CD4-positive, alpha-beta T cell treated with Interleukin-15 for 4 hours (primary cell): Measurements from ENCODE around the gene AIFM1.

Source experiments
- DNase-seq: peaks from one replicate; pipeline ENCODE4 v3.0.0-alpha.2; 2020; ENCODE audit warnings: low spot score

The AIFM1 gene

GRCh38 chrX:130165703-130166502 is at the start of gene AIFM1:
Gene AIFM1 (minus strand): TSS chrX:130165841. CDS start chrX:130165656, 185 bp downstream.
- DNase-seq: peak; percentile 88

GRCh38 chrX:130213376-130213775 is 47.7 kb upstream of the AIFM1 start:
- DNase-seq: no peak

- no peak for DNase-seq
Observed at GRCh38 chrX:130212371-130212770, 46.7 kb upstream of the AIFM1 start.

GRCh38 chrX:130211415-130212186 is 46.0 kb upstream of the AIFM1 start:
- no peak for DNase-seq

GRCh38 chrX:130204647-130205046 is 39.0 kb upstream of the AIFM1 start:
- DNase-seq: no peak

- DNase-seq: no peak
Observed at GRCh38 chrX:130197464-130197863, 31.8 kb upstream of the AIFM1 start.

GRCh38 chrX:130196466-130196865 is 30.8 kb upstream of the AIFM1 start:
- DNase-seq: no peak

- DNase-seq: no peak
Observed at GRCh38 chrX:130190801-130191200, 25.2 kb upstream of the AIFM1 start.

- DNase-seq: no peak
Observed at GRCh38 chrX:130186651-130187050, 21.0 kb upstream of the AIFM1 start.

GRCh38 chrX:130184857-130185256 is 19.2 kb upstream of the AIFM1 start:
- DNase-seq: no peak

GRCh38 chrX:130184168-130184567 is 18.5 kb upstream of the AIFM1 start:
- DNase-seq: no peak

GRCh38 chrX:130179579-130180215 is 14.1 kb upstream of the AIFM1 start:
- no peak for DNase-seq

- no peak for DNase-seq
Observed at GRCh38 chrX:130179170-130179569, 13.5 kb upstream of the AIFM1 start.

GRCh38 chrX:130176942-130177341 is 11.3 kb upstream of the AIFM1 start:
- DNase-seq: no peak

- no peak for DNase-seq
Observed at GRCh38 chrX:130176354-130176776, 10.7 kb upstream of the AIFM1 start.

- no peak for DNase-seq
Observed at GRCh38 chrX:130174937-130175336, 9.3 kb upstream of the AIFM1 start.

- DNase-seq: no peak
Observed at GRCh38 chrX:130174045-130174704, 8.5 kb upstream of the AIFM1 start.

- DNase-seq: peak; percentile 18
Observed at GRCh38 chrX:130173190-130173895, 7.7 kb upstream of the AIFM1 start.

GRCh38 chrX:130172127-130172845 is 6.6 kb upstream of the AIFM1 start:
- DNase-seq: no peak

GRCh38 chrX:130171446-130172126 is 5.9 kb upstream of the AIFM1 start, which contains the start of gene RAB33A:
Gene RAB33A (plus strand): TSS chrX:130171962. CDS start chrX:130172063, 101 bp downstream.
- peak; percentile 33 for DNase-seq
